Germinal center (tissue), 1 donor: ENCODE measurements around the gene CALM3.

Experiments used
- DNase-seq: peaks from one replicate; pipeline ENCODE4 v3.0.0; 2012; ENCODE audit warnings: mixed read lengths, low spot score

CALM3 gene

GRCh38 chr19:46599716-46600373 is 1.3 kb upstream of the CALM3 start:
- no peak for DNase-seq

- peak; percentile 98 for DNase-seq
These were observed 479 bp upstream of the CALM3 start for GRCh38 chr19:46600384-46601317.

GRCh38 chr19:46602392-46603194 is 1.5 kb downstream of the CALM3 start:
- no peak for DNase-seq

GRCh38 chr19:46603195-46603637 is 2.1 kb downstream of the CALM3 start:
- no peak for DNase-seq

DNA sequence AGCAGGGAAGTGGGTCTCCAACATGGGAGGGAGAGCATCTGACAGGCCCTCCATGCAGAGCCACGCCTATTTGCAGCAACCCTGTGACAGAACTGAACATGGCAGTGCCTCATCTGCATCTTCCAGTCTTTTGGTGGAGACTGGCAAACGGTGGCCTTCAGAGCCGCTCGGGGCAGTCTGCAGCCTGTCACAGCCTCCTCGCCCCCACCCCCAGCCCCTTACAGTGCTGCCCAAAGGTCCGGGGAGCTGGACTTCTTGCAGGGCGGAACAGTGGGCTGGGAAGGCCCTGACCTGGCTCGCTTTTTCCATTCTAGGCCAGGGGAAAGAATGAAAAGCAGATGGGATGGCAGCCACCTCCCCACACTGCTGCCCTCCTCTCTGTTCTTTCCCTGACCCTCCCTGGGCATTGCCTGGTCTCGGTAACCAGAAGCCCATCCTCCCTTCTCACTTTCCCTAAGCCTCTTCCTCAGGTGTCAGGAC is 2.7 kb downstream of the CALM3 start:
- no peak for DNase-seq

DNA sequence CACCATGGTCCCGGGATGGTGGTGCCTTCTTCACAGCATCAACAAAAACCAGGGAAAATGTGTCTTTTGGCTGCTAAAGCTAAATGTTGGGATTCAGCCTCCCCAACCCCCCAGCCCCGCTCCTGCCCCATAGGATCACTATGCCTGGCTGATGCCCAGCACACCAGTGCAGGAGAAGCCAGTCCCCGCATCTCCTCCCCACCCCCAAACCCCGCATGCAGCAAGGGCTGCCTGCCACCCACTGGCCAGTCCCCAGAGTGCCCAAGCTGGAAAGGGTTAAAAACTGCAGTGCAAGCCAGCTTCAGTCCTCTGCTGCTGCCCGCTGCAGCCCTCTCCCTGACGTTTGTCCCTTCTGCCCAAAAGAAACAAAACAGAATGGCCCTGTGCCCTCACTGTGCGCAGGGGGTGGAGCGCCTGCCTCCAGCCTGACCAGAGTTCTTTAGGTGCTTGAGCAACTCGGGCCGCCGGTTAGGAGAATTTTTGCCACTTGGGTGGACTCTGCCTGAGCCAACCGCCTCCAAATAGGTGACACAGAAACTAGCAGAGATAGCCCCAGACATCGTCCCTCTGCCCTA is 3.7 kb downstream of the CALM3 start:
- DNase-seq, result no peak

DNA sequence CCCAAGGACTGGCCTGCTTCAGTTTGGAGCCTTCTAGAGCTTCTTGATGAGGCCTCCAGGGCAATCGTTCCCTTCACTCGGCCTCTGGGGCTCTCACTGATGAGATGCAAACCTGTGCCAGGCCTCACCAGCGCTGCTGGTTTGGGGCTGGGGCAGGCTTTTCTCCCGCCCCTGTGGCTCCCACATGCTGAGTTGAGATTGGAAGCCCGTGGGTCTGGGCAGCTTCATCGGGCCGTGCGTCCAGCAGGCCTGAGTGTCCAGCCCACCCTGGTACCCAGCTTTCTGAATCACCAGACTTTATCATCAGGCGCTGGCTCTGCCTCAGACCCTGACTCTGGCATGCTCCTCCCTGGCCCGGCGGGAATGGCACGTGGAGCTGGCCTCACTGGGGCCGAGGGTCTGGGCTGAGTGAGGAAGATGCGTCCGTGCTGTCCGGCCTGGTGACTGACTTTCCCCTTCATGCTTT is 4.3 kb downstream of the CALM3 start:
- no peak for DNase-seq

- no peak for DNase-seq
These were observed 4.9 kb downstream of the CALM3 start for GRCh38 chr19:46606019-46606418.

DNA sequence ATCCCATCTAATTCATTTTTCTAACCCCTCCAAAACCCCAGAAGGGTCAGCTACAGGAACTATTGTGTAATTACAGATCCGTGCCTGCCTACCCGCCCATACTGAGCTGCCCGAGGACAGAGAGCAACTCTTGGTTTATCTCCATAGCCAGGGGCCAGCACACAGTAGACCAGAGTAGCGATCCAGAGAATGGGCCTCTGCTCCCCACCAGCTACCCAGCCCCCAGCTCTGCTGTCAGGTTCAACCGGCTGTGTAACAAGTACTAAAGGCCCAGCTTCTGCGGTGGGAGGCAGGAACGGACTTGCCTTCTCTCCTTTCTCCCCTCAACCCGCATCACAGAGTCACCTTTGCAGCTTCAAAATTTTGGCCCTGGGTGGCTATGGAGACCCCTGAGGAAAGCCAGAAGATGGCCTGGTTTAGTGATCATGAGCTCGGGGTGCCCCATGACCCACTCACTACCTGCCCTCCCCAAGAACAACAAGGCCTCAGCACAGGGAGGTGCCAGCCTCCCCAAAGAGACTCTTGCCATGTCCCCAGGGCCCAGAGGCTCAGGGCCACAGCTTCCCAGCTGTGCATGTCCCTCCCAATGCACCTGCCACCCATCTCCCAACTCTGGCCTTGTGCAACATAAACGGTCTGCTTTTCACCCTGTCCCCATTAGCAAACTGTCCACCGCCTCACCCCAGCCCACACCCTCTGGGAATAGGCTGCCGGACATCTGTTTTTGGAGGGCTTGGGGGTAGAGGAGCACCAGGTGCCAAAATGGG is 5.7 kb downstream of the CALM3 start:
- DNase-seq, result no peak

- DNase-seq, result no peak
These were observed 6.3 kb downstream of the CALM3 start for GRCh38 chr19:46607448-46607841.

GRCh38 chr19:46608178-46608577 is 7.0 kb downstream of the CALM3 start:
- no peak for DNase-seq

GRCh38 chr19:46608581-46609345 is 7.6 kb downstream of the CALM3 start:
- no peak for DNase-seq

- no peak for DNase-seq
These were observed 8.6 kb downstream of the CALM3 start for GRCh38 chr19:46609511-46610412.

DNA sequence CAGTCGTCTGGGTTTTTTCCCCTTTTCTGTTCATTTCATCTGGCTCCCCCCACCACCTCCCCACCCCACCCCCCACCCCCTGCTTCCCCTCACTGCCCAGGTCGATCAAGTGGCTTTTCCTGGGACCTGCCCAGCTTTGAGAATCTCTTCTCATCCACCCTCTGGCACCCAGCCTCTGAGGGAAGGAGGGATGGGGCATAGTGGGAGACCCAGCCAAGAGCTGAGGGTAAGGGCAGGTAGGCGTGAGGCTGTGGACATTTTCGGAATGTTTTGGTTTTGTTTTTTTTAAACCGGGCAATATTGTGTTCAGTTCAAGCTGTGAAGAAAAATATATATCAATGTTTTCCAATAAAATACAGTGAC is 9.3 kb downstream of the CALM3 start:
- DNase-seq, result no peak

DNA sequence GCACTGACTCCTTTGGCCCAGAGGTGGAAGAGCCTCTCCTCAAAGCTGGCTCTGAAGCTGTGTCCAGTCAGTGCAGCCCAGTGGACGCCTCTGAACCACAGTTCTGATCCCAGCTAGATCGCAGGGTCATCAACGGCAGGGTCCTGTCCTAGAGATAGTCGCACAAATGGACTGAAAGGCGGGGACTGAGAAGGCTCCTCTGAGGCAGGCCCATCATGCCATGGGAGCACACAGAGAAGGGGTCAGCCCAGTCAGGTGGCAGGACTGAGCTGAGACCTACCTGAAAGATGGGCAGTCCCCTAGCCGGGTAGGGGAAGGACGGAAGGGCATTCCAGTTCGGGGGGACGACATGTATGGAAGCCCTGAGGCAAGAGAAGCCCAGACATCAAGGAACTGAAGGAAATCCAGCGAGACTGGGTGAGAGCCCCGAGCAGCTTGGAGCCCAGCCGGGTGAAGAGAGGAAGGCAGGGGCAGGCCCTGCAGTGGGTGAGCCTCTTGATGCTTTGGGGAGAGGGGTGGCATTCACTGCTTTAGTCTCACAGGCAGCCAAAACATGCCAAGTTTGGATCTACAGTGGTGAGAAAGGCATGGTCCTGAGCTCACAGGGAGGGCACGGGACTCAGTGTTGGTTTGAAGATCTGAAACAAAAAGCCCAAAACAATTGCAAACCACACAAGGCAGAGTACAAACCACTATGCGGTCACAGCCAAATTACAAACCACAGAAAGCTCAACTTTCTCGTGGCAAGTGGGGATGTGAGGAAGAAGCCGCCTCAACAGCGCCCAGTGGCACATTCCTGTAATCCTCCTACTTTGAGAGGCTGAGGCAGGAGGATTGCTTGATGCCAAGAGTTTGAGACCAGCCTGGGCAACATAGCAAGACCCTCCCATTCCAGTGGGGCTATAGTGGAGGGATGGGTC is 10.0 kb downstream of the CALM3 start:
- peak; percentile 20 for DNase-seq

- no peak for DNase-seq
These were observed 10.6 kb downstream of the CALM3 start for GRCh38 chr19:46611776-46612175.

DNA sequence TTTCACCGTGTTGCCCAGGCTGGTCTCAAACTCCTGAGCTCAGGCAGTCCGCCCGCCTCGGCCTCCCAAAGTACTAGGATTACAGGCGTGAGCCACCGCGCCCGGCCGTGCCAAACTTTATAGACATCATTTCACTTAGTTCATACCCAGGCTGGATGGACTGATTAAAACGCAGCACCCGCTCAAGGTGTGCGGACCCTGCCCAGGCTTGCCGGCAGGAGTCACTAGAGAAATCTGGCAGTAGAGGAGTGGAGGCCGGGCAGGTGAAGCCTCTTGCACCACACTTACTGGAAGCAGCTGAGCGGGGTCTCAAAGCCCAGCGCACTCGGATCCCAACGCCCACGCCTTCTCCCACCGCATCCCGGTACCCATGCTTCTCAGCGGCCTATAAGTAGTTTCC is 12.4 kb downstream of the CALM3 start:
- no peak for DNase-seq

GRCh38 chr19:46614114-46614722 is 13.1 kb downstream of the CALM3 start:
- DNase-seq, result peak; percentile 81
